Measurements from ENCODE around the gene EPS8L3.
"Not testable (repeated sequence)": the region's sequence is repeated elsewhere in the genome, so short reads cannot be mapped to it uniquely, and the experiment has no call there.

EPS8L3 gene

GRCh38 chr1:109777980-109778625 is 14.4 kb upstream of the EPS8L3 start:
- DNase-seq, result no peak

DNA sequence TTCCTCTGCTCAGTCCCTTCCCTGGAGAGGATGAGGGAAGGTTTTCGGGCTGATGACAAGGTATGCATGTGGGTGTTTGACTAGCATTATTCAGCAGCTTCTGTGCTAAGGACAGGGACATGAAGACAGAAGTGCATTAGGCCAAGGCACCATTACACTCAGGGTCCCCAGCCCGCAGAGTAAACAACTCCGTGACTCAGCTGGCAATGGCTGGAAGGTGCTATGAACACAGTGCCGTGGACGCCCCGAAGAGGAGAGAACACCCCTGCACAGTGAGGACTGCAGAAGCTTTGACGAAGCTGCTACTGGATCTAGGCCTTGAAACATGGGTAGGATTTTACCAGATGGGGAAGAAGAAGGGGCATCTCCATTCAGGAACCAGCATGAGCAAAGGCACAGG is 13.7 kb upstream of the EPS8L3 start:
- DNase-seq, result no peak

- peak; percentile 84 for DNase-seq
Measured at GRCh38 chr1:109776911-109777310, 13.2 kb upstream of the EPS8L3 start.

DNA sequence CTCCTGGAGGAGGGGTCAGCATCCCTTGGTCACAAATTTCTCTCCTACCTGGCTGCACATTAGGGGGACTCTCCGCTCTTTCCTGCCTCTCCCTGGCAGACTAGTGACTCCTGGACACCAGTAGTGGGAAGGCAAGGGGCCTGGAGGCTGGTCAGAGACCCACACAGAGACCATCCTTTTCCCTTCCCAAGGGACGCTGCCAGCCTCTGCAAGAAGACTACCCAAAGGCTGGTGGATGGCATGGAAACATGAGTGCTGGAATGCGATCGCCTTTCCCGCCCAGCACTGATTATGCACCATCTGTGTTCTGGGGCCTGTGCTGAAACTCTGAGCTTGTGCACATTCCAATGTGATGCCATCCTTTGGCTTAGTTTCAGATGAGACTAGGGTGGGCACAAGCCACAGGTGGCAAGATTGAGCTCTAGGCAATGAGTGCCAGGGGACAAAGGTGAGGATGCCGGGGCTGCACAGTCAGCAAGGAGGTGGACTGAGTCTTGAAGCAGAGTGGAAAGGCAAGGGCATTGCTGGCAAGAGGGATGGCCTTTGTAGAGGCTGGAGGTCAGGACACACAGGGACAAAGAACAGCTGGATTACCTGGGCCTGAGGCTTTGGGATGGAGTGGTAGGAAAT is 12.6 kb upstream of the EPS8L3 start:
- DNase-seq, result no peak

DNA sequence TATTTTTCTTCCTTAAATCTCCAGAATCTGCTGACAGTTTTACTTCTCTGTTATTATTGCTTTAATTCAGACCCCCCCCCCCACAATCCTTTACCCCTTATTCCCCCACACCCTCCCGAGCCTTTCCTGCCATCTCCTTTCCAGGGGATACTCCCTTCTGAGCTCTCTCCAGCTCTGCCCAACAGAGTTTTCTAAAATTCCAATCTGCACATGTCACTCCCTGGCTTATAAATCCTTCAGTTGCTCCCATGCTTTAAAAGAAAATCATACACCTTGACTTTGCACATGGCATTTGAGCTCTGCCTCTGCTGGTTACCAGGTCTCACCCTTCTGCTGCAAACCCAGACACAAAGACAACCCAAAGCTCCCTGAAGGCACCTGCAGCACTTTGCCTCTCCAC is 11.7 kb upstream of the EPS8L3 start:
- no peak for DNase-seq

- DNase-seq, result no peak
Measured at GRCh38 chr1:109773900-109774485, 10.3 kb upstream of the EPS8L3 start.

GRCh38 chr1:109773203-109773899 is 9.6 kb upstream of the EPS8L3 start:
- peak; percentile 82 for DNase-seq

- DNase-seq, result no peak
Measured at GRCh38 chr1:109772658-109773202, 9.0 kb upstream of the EPS8L3 start.

DNA sequence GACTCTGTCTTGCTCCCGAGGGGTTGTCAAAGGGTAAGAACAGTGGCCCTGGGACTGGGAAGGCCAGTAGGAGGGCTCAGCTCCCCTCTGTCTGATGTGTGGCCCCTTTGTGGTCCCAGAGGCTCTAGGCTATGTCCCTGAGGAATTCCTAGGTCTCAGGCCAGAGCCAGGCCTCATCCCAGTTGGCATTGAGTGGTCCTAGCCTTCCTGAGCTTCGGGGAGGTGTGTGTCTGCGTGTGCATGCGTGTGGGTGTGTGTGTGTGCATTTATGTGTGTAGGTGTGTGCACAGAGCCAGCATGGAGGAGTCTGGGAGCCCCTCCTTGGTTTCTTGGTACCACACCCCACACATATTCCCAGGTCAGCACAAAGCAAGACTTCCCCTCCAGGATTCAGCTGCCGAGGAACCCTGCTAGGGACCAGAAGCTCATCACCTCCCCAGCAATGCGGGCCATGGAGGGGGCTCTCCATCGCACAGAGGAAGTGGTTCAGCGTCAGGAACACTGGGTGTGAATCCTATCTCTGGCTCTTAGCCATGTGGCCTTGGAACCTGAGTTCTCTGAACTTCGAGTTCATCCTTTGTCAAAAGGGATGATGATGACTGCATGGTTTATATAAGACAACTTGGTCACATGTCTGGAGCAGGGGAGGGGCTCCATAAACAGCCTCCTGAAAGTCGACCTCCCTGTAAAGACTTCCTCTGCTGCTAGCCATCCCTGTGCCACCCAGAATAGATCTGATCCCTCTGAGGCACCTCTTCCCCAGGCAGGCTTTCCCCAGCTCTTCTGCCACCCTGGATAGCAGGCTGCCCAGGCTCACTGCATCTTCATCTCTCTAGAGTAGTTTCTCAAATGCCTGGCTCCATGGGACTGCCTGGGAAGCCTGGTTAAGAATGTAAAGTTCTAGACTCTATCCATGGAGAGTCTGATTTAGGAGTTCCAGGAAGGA is 8.3 kb upstream of the EPS8L3 start:
- no peak for DNase-seq

DNA sequence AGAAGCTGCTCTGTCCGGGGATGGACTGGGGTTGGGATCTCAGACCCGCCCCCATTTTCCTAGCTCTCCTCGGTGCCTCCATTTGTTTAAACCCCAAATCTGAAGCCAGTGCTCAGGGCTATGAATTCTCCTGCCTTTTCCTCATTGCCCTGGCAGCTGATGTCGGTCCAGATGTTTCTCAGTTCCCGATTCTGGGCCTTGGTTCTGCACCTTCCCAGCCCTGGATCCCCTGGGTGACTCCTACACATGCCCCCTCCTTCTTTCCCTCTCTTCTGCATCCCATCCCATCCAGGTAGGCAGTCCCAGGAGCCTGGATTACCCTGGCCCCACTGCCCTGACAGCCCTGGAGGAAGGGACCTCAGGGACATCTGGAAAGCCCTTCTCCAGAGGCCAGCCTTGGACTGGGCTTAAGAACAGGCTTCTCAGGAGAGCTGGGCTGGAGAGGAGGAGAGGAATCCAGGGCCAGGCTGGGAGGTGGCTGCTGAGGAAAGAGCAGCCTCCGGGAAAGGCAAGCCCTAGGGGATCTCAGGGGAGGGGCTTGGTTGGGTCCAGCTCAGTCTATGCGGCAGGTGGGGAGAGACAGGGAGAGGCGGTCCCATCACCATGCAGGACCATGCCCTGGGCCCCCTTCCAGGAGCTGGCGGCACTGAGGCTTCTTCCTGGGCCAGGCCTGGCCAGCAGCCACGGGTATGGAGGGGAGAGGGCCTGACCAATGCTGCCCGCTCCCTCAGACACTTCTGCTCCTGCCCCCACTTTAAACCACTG is 6.8 kb upstream of the EPS8L3 start:
- DNase-seq, result no peak

GRCh38 chr1:109769330-109770078 is 5.8 kb upstream of the EPS8L3 start:
- DNase-seq, result no peak

DNA sequence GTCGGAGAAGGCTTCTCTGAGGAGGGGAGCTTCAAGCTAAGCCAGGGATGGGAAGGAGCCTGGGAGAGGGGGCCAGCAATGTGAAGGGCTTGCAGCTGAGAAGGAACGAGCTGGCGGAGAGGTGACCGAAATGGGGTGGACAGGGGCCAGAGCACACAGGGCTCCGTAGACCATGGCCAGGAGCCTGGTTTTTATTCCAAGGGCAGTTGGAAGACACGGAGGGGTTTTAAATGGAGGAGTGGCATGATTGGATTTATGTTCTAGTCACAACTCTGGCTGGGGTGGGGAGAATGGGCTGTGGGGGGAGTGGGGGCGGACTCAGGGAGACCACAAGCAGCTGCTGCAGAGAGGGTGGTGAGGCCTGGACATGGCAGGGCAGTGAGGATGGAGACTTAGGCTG is 5.1 kb upstream of the EPS8L3 start:
- DNase-seq, result no peak

DNA sequence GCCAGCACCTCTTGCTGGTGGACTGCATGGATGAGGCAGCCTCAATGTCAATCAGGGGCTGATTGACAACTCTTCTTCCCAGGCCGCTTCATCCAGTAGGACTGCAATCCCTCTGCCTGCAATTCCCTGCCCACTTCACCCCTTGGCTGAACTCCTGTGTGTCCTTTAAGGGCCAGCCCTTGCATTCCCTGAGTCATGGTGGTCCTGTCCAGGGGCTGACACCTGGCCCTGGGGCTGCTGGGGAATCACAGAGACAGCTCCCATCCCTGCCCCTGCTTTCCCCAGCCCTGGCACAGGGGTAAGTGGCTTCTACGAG is 4.6 kb upstream of the EPS8L3 start:
- no peak for DNase-seq

DNA sequence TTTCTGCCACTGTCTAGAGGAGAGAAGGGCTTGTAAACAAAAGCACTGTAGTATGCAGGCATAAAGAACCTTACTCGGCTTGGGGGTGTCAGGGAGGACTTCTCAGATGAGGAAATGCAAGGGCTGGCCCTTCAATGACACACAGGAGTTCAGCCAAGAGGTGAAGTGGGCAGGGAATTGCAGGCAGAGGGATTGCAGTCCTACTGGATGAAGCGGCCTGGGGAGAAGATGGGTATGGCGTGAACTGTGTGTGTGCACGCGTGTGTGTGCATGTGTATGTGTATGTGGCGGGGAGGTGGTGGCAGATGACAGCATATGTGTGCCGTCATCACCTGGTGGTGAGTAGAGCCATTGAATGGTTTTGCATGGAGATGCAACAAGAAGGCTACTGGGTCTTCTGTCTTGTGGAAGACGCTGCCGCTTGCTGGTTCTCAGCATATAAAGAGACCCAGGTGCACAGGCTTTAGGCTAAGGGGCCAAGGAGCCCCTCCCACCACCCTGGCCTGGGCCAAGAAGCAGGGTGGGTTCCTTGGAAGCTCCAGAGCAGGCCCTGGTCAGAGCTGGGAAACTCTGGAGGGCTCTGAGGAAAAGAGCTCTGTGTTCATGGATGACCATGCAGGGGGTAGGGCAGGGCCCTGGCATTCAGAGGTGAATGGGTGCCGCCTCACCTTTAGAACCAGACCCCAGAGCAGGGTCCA is 4.1 kb upstream of the EPS8L3 start:
- DNase-seq, result no peak

DNA sequence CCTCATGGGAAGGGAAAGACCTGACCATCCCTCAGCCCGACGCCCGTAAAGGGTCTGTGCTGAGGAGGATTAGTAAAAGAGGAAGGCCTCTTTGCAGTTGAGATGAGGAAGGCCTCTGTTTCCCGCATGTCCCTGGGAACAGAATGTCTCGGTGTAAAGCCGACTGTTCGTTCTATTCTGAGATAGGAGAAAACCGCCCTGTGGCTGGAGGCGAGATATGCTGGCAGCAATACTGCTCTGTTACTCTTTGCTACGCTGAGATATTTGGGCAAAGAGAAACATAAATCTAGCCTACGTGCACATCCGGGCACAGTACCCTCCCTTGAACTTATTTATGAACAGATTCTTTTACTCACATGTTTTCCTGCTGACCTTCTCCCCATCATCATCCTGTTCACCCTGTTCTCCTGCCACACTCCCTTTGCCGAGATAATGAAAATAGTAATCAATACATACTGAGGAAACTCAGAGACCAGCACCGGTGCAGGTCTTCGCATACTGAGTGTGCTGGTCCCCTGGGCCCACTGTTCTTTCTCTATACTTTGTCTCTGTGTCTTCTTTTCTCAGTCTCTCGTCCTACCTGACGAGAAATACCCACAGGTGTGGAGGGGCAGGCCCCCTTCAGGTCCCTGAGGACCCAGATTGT is 3.4 kb upstream of the EPS8L3 start:
- not testable (repeated sequence) for DNase-seq

DNA sequence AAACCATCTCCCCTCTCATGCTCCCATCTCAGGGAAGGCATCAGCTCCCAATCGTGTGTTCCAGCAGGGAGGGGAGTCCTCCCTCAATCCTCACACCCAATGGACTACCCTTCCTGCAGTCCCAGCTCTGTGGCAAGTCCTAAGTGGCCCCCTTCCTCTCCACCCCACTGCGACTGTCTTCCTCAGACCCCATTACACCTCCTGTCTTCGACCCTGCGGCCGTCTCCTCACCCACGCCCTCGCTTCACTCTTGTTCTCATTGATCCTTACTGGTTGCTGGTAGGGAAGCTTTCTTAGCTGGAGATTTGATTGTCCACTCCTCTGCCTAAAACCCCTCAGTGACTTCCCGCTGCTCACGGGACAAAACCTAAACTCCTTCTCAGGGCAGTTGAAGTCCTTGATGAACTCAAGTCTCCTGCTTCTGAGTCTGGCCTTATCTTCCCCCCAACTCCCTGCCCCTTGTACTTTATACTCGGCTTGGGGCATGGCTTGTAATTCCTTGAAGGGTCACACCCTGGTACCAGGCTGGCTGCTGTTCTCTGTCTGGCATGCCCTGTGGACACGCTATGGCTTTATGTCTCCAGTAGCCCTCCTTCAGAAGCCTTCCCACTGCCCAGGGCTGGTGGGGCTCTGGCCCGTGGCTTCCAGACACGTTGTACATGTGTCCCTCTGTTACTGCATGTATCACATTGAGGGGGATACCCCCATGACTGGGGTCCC is 2.3 kb upstream of the EPS8L3 start:
- no peak for DNase-seq

- no peak for DNase-seq
Measured at GRCh38 chr1:109765483-109765815, 1.7 kb upstream of the EPS8L3 start.

GRCh38 chr1:109764561-109765482 is 1.1 kb upstream of the EPS8L3 start:
- DNase-seq, result no peak
